Measurements from ENCODE around the gene PCDHB16. TPM values are rescaled to one million over a fixed set of nuclear protein-coding genes. Genes with fewer than 3 reads are reported as not detected.
"Not testable (repeated sequence)": the region's sequence is repeated elsewhere in the genome, so short reads cannot be mapped to it uniquely, and the experiment has no call there.

PCDHB16 gene
- polyA plus RNA-seq, 1 experiment, result 0.21 TPM

GRCh38 chr5:141172381-141173204, 9.6 kb upstream of the PCDHB16 start, which contains the start of gene PCDHB7:
Gene PCDHB7, plus strand, starts transcription at chr5:141172644. Its CDS starts 192 bp downstream, at chr5:141172836.
- no peak for DNase-seq (ENCODE audit: low read depth)
- peak; percentile 51; the same call in 1 of the 2 replicates for TF ChIP-seq CTCF (IDR thresholded peaks at IDR 0.05; ENCODE audit: insufficient read depth, low read depth, low read length)
- H3K36me3 ChIP-seq (ENCODE audit: control insufficient read depth, insufficient read depth, low read length), result no peaks in the 10 kb centered on the region
- no peaks in the 10 kb centered on the region for H3K27me3 ChIP-seq (ENCODE audit: control insufficient read depth, insufficient read depth, low read length)
- ChIA-PET CTCF (interaction anchor here (0.5 to 1.3 kb wide), 5 partner anchors 10 to 626 kb away, joined by 3 to 5 read pairs (median 4); partner anchors contain the start of genes PCDHB16 and PCDHB2), POLR2A (no interaction called here)
- peak within 1 kb of the TSS; percentile 14; the same call in 1 of the 2 replicates for H3K4me3 ChIP-seq (ENCODE audit: low read depth, low read length)

GRCh38 chr5:141174291-141175104, 7.7 kb upstream of the PCDHB16 start:
- H3K36me3 ChIP-seq (ENCODE audit: control insufficient read depth, insufficient read depth, low read length); DNase-seq (ENCODE audit: low read depth); CTCF ChIA-PET; H3K4me3 ChIP-seq (ENCODE audit: low read depth, low read length); POLR2A ChIA-PET; H3K27me3 ChIP-seq (ENCODE audit: control insufficient read depth, insufficient read depth, low read length): not testable (repeated sequence)

GRCh38 chr5:141175933-141176332, 6.3 kb upstream of the PCDHB16 start:
- H3K36me3 ChIP-seq (ENCODE audit: control insufficient read depth, insufficient read depth, low read length), result no peaks in the 10 kb centered on the region
- no peak for DNase-seq (ENCODE audit: low read depth)
- ChIA-PET CTCF (no interaction called here), POLR2A (no interaction called here)
- TF ChIP-seq CTCF (IDR thresholded peaks at IDR 0.05; ENCODE audit: insufficient read depth, low read depth, low read length), result no peak
- no peaks in the 10 kb centered on the region for H3K27me3 ChIP-seq (ENCODE audit: control insufficient read depth, insufficient read depth, low read length)
- no peak overlapping the region for H3K4me3 ChIP-seq (ENCODE audit: low read depth, low read length)

GRCh38 chr5:141177577-141178191, 4.5 kb upstream of the PCDHB16 start, which contains the start of gene PCDHB8:
Gene PCDHB8, plus strand, starts transcription at chr5:141177790. Its CDS starts 245 bp downstream, at chr5:141178035.
- CTCF ChIA-PET, result interaction anchor here (0.7 to 1.1 kb wide), 4 partner anchors 8 to 383 kb away, joined by 3 to 4 read pairs (median 4); partner anchors contain the start of gene PCDHB10
- POLR2A ChIA-PET; H3K4me3 ChIP-seq (ENCODE audit: low read depth, low read length); DNase-seq (ENCODE audit: low read depth); H3K36me3 ChIP-seq (ENCODE audit: control insufficient read depth, insufficient read depth, low read length); H3K27me3 ChIP-seq (ENCODE audit: control insufficient read depth, insufficient read depth, low read length): not testable (repeated sequence)

DNA sequence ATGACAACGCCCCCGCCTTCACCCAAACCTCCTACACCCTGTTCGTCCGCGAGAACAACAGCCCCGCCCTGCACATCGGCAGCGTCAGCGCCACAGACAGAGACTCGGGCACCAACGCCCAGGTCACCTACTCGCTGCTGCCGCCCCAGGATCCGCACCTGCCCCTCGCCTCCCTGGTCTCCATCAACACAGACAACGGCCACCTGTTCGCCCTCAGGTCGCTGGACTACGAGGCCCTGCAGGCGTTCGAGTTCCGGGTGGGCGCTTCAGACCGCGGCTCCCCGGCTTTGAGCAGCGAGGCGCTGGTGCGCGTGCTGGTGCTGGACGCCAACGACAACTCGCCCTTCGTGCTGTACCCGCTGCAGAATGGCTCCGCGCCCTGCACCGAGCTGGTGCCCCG, 2.8 kb upstream of the PCDHB16 start:
- H3K36me3 ChIP-seq (ENCODE audit: control insufficient read depth, insufficient read depth, low read length); POLR2A ChIA-PET; H3K4me3 ChIP-seq (ENCODE audit: low read depth, low read length); H3K27me3 ChIP-seq (ENCODE audit: control insufficient read depth, insufficient read depth, low read length); DNase-seq (ENCODE audit: low read depth); CTCF ChIA-PET: not testable (repeated sequence)

- DNase-seq (ENCODE audit: low read depth); H3K36me3 ChIP-seq (ENCODE audit: control insufficient read depth, insufficient read depth, low read length); POLR2A ChIA-PET; H3K4me3 ChIP-seq (ENCODE audit: low read depth, low read length); CTCF ChIA-PET; H3K27me3 ChIP-seq (ENCODE audit: control insufficient read depth, insufficient read depth, low read length): not testable (repeated sequence)
Measured at GRCh38 chr5:141179876-141180275, 2.3 kb upstream of the PCDHB16 start.

DNA sequence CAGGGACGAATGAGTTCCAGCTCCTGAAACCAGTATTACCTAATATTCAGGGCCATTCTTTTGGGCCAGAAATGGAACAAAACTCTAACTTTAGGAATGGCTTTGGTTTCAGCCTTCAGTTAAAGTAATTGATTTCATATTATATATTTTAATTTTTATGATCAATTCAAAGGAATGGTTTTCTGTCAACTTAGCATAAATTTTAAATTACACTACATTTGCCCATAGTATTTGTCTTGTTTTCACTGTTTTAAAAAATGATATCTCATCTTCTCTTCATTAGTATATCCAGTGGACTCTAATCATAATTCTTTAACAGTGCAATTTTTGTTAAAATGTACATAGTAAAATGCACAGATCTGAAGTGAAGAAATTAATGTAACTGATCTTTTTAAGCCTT, 1.9 kb upstream of the PCDHB16 start:
- DNase-seq (ENCODE audit: low read depth), result no peak
- Histone ChIP-seq H3K4me3 (ENCODE audit: low read depth, low read length) (no peak overlapping the region), H3K27me3 (ENCODE audit: control insufficient read depth, insufficient read depth, low read length) (no peaks in the 10 kb centered on the region), H3K36me3 (ENCODE audit: control insufficient read depth, insufficient read depth, low read length) (no peaks in the 10 kb centered on the region)
- ChIA-PET CTCF (interaction anchor here (1.0 kb wide), 1 partner anchor 13 kb away, joined by 3 read pairs; no protein-coding TSS in a partner anchor), POLR2A (no interaction called here)
- TF ChIP-seq CTCF (IDR thresholded peaks at IDR 0.05; ENCODE audit: insufficient read depth, low read depth, low read length), result no peak

DNA sequence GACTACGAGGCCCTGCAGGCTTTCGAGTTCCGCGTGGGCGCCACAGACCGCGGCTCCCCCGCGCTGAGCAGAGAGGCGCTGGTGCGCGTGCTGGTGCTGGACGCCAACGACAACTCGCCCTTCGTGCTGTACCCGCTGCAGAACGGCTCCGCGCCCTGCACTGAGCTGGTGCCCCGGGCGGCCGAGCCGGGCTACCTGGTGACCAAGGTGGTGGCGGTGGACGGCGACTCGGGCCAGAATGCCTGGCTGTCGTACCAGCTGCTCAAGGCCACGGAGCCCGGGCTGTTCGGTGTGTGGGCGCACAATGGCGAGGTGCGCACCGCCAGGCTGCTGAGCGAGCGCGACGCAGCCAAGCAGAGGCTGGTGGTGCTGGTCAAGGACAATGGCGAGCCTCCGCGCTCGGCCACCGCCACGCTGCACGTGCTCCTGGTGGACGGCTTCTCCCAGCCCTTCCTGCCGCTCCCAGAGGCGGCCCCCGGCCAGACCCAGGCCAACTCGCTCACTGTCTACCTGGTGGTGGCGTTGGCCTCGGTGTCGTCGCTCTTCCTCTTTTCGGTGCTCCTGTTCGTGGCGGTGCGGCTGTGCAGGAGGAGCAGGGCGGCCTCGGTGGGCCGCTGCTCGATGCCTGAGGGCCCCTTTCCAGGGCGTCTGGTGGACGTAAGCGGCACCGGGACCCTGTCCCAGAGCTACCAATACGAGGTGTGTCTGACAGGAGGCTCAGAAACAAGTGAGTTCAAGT, 2.1 kb downstream of the PCDHB16 start:
- POLR2A ChIA-PET; CTCF ChIA-PET; H3K36me3 ChIP-seq (ENCODE audit: control insufficient read depth, insufficient read depth, low read length); H3K27me3 ChIP-seq (ENCODE audit: control insufficient read depth, insufficient read depth, low read length); H3K4me3 ChIP-seq (ENCODE audit: low read depth, low read length); DNase-seq (ENCODE audit: low read depth): not testable (repeated sequence)

All from BJ (cell line).